HL-60 (cell line): ENCODE data around the gene MAPKAPK5.
"Not testable (repeated sequence)": the region's sequence is repeated elsewhere in the genome, so short reads cannot be mapped to it uniquely, and the experiment has no call there.

Source experiments
- DNase-seq, 2 experiments: peaks; one replicate each; pipeline ENCODE4 v3.0.0-alpha.2; 2010 to 2020; ENCODE audit warnings: low read depth in 1 of 2, low spot score in 1 of 2
- H3K27ac ChIP-seq: fragments of 250-450 bp; sonication (Bioruptor Pico); replicated peaks from 2 replicates; pipeline ENCODE4 v1.5.1; 2020; ENCODE audit warnings: mild to moderate bottlenecking, moderate library complexity
- H3K27me3 ChIP-seq: fragments of 250-450 bp; sonication (Bioruptor Pico); 2 replicates; pipeline ENCODE4 v1.5.1; 2021; ENCODE audit warnings: mild to moderate bottlenecking, moderate library complexity; ENCODE audit not compliant: insufficient read depth, poor library complexity, severe bottlenecking
- H3K4me3 ChIP-seq: replicated peaks from 2 replicates; pipeline ENCODE4 v1.5.1; 2011; ENCODE audit warnings: mild to moderate bottlenecking, control low read depth, low read length; ENCODE audit not compliant: insufficient read depth
- GABPA ChIP-seq: IDR thresholded peaks from 2 replicates; pipeline ENCODE4 v1.6.1; 2012; ENCODE audit warnings: low read depth
- POLR2AphosphoS5 ChIP-seq: IDR thresholded peaks from 2 replicates; pipeline ENCODE4 v1.6.1; 2012; ENCODE audit warnings: low read depth
- SPI1 ChIP-seq: IDR thresholded peaks from 2 replicates; pipeline ENCODE4 v1.6.1; 2012; ENCODE audit warnings: low read depth, mild to moderate bottlenecking, borderline replicate concordance
- TF ChIP-seq, protein P1 (sequence below): IDR thresholded peaks from one replicate; pipeline ENCODE4 v1.5.1; 2011; ENCODE audit warnings: low read length, control low read depth, inconsistent platforms; ENCODE audit not compliant: insufficient read depth
- TF ChIP-seq, protein P2 (sequence below): IDR thresholded peaks from 2 replicates; pipeline ENCODE4 v1.6.1; 2012; ENCODE audit warnings: low read depth; ENCODE audit not compliant: insufficient replicate concordance

The MAPKAPK5 gene

GRCh38 chr12:111812881-111813741 is 28.9 kb upstream of the MAPKAPK5 start:
- TF ChIP-seq, protein P1, sequence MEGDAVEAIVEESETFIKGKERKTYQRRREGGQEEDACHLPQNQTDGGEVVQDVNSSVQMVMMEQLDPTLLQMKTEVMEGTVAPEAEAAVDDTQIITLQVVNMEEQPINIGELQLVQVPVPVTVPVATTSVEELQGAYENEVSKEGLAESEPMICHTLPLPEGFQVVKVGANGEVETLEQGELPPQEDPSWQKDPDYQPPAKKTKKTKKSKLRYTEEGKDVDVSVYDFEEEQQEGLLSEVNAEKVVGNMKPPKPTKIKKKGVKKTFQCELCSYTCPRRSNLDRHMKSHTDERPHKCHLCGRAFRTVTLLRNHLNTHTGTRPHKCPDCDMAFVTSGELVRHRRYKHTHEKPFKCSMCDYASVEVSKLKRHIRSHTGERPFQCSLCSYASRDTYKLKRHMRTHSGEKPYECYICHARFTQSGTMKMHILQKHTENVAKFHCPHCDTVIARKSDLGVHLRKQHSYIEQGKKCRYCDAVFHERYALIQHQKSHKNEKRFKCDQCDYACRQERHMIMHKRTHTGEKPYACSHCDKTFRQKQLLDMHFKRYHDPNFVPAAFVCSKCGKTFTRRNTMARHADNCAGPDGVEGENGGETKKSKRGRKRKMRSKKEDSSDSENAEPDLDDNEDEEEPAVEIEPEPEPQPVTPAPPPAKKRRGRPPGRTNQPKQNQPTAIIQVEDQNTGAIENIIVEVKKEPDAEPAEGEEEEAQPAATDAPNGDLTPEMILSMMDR, result peak; percentile 67
- TF ChIP-seq, protein P2, sequence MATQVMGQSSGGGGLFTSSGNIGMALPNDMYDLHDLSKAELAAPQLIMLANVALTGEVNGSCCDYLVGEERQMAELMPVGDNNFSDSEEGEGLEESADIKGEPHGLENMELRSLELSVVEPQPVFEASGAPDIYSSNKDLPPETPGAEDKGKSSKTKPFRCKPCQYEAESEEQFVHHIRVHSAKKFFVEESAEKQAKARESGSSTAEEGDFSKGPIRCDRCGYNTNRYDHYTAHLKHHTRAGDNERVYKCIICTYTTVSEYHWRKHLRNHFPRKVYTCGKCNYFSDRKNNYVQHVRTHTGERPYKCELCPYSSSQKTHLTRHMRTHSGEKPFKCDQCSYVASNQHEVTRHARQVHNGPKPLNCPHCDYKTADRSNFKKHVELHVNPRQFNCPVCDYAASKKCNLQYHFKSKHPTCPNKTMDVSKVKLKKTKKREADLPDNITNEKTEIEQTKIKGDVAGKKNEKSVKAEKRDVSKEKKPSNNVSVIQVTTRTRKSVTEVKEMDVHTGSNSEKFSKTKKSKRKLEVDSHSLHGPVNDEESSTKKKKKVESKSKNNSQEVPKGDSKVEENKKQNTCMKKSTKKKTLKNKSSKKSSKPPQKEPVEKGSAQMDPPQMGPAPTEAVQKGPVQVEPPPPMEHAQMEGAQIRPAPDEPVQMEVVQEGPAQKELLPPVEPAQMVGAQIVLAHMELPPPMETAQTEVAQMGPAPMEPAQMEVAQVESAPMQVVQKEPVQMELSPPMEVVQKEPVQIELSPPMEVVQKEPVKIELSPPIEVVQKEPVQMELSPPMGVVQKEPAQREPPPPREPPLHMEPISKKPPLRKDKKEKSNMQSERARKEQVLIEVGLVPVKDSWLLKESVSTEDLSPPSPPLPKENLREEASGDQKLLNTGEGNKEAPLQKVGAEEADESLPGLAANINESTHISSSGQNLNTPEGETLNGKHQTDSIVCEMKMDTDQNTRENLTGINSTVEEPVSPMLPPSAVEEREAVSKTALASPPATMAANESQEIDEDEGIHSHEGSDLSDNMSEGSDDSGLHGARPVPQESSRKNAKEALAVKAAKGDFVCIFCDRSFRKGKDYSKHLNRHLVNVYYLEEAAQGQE, result no peak
- H3K27ac ChIP-seq, result no peak overlapping the region

DNA sequence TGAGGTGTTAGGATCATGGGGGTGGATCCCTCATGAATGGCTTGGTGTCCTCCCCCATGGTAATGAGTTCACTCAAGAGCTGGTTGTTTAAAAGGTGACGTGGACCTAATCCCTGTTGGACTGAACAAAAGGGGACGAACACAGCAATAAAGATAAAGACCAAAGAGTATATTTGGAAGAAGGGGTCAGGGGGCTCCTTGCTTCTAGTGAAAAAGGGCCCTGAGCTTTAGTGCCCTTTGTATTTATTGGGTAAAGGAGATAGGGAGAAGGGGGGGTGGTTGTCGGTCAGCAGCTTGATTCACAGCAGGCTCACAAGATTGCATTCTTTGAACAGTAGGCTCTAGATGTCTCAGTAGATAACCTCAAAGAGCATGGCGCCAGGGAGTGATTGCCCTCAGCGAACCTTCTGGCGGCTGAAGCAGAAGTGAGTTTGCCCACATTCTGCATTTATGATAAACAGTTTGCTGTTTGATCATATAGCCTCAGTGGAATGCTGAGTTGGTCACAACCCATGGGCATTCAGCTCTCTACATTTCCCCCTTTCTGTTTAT is 25.9 kb upstream of the MAPKAPK5 start:
- no peak for TF ChIP-seq GABPA
- TF ChIP-seq SPI1, result no peak
- TF ChIP-seq, protein P1, result no peak
- TF ChIP-seq, protein P2, result no peak
- no peak for TF ChIP-seq POLR2AphosphoS5
- no peaks in the 10 kb centered on the region for H3K27me3 ChIP-seq
- H3K27ac ChIP-seq, result no peak overlapping the region
- no peak overlapping the region for H3K4me3 ChIP-seq
- no peak for DNase-seq

More at GRCh38 chr12:111812881-111813741, 28.9 kb upstream of the MAPKAPK5 start:
- Histone ChIP-seq H3K27me3 (no peaks in the 10 kb centered on the region), H3K4me3 (no peak overlapping the region)
- DNase-seq, result peak; percentile 63 to 81

- DNase-seq, result peak; percentile 24 to 39
- H3K4me3 ChIP-seq, result not testable (repeated sequence)
These were observed 25.1 kb upstream of the MAPKAPK5 start for GRCh38 chr12:111816898-111817297.

GRCh38 chr12:111818340-111818739 is 23.7 kb upstream of the MAPKAPK5 start:
- Histone ChIP-seq H3K27me3 (no peaks in the 10 kb centered on the region), H3K4me3 (no peak overlapping the region), H3K27ac (no peak overlapping the region)
- TF ChIP-seq POLR2AphosphoS5, result no peak
- TF ChIP-seq, protein P1, result no peak
- DNase-seq, result no peak

More at GRCh38 chr12:111816898-111817297, 25.1 kb upstream of the MAPKAPK5 start:
- H3K27me3 ChIP-seq, H3K27ac ChIP-seq: not testable (repeated sequence)
